Measurements from ENCODE around the gene SCIN. TPM values are rescaled to one million over a fixed set of nuclear protein-coding genes. Genes with fewer than 3 reads are reported as not detected.

SCIN gene
- total RNA-seq, 2 donors from 2014 or later = 0.67 to 0.93 TPM

DNA sequence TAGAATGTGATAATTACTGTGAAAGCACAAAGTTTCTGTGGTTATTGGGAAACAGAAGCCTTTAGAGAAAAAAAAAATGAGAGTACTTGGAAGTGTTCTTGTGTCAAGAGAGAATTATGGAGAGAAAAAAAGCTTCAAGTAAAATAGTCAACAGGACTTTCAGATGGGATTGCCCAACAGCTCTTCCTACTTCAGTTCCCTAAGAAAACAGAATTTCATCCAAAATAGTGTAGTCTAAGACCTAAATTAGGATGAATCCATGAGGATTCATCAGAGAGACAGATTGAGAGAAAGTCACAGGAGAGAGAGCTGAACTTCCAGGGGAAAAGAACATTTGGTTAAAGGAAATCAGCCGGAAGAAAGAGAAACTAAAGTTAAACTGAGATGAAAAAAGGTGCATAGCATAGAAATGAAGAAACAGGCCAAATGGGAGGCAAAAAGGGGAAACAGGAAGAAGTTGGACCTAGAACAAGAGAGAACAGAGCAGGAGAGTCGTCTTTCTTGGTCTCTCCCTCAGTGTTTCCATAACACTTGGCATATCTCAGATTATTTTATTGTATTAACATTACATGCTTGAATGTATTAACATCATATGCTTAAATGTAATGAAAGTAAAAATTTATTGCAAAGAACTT lies 2.5 kb downstream of the SCIN start:
- H3K4me3 ChIP-seq = no peak overlapping the region
- H3K36me3 ChIP-seq = no peaks in the 10 kb centered on the region
- H3K4me1 ChIP-seq = peaks cover 0 to 15% of the 10 kb centered on the region in 2 donors
- no peak overlapping the region for H3K27ac ChIP-seq
- no peaks in the 10 kb centered on the region for H3K27me3 ChIP-seq
- H3K9me3 ChIP-seq = no peaks in the 10 kb centered on the region
- DNase-seq (ENCODE audit: low spot score) = no peak
- TF ChIP-seq, protein P1, sequence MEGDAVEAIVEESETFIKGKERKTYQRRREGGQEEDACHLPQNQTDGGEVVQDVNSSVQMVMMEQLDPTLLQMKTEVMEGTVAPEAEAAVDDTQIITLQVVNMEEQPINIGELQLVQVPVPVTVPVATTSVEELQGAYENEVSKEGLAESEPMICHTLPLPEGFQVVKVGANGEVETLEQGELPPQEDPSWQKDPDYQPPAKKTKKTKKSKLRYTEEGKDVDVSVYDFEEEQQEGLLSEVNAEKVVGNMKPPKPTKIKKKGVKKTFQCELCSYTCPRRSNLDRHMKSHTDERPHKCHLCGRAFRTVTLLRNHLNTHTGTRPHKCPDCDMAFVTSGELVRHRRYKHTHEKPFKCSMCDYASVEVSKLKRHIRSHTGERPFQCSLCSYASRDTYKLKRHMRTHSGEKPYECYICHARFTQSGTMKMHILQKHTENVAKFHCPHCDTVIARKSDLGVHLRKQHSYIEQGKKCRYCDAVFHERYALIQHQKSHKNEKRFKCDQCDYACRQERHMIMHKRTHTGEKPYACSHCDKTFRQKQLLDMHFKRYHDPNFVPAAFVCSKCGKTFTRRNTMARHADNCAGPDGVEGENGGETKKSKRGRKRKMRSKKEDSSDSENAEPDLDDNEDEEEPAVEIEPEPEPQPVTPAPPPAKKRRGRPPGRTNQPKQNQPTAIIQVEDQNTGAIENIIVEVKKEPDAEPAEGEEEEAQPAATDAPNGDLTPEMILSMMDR (IDR thresholded peaks at IDR 0.05) = no peak

DNA sequence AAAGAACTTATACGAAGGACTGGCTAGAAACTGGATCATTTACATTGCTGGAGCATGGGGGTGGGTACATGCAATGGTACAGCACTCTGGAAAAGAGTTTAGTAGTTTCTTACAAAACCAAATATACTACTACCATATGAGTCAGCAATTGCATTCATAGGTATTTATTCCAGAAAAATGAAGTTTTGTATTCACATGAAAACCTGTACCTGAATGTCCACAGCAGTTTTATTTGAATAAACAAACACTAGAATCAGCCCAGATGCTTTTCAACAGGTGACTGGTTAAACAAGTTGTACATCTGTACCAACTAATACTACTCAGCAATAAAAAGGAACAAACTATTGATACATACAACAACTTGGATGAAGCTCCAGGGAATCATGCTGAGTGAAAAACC lies 3.4 kb downstream of the SCIN start:
- TF ChIP-seq, protein P1 (IDR thresholded peaks at IDR 0.05) = no peak
- H3K27me3 ChIP-seq = no peaks in the 10 kb centered on the region
- DNase-seq (ENCODE audit: low spot score) = no peak
- H3K4me1 ChIP-seq = peaks cover 0 to 15% of the 10 kb centered on the region in 2 donors
- H3K4me3 ChIP-seq = no peak overlapping the region
- H3K9me3 ChIP-seq = no peaks in the 10 kb centered on the region
- no peak overlapping the region for H3K27ac ChIP-seq
- H3K36me3 ChIP-seq = no peaks in the 10 kb centered on the region

DNA sequence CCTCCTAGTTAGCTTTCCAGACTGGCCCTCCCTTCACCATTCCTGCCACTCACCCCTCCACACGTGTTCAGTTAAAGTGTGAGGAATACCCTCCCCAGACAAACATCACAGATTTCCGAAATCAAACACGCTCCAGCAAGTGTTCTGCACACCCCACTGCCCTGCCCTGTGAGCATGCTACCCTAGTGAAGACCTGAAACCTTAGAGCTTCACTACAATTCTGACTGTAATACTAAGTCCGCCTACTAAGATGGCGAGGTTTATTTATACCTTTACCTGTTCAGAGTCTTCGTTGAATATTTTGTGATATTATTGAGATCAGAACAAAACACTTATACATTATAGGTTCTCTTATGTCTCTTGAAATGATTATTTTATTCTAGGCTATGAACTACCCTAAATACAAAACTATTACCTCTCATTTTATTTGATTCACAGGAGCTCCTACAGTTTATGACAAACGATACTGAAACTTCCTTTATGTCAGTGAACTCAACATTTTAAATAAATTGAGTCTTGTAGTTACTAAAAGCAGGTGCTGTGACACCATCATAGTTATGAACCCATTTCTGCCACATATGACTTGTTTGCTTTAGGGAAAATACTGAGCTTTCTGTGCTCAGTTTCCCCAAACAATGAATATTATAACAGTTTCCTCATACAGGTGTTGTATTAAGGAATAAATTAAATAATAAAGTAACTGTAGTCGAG lies 8.6 kb downstream of the SCIN start:
- H3K36me3 ChIP-seq = no peaks in the 10 kb centered on the region
- no peak overlapping the region for H3K27ac ChIP-seq
- no peaks in the 10 kb centered on the region for H3K27me3 ChIP-seq
- no peak for DNase-seq (ENCODE audit: low spot score)
- no peaks in the 10 kb centered on the region for H3K9me3 ChIP-seq
- no peaks in the 10 kb centered on the region for H3K4me1 ChIP-seq
- no peak overlapping the region for H3K4me3 ChIP-seq
- TF ChIP-seq, protein P1 (IDR thresholded peaks at IDR 0.05) = no peak

DNA sequence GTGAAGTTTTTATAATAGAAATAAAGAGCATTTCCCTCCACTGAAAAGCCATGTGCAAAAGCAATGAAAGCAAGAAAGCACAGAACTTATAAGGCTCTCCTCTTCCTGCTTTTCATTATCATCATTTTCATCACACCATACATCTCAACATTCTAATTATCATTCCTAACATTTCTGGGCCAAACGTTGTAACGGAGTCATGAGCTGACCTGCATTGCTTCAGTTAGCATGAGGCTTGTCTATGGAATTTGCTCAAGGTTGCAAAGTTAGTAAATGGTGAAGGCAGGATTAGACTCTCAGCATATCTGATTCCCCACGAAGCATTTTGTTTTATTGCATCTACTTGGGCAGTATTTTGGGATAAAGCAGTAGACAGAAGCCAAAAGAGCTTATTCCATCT lies 11.4 kb downstream of the SCIN start:
- Histone ChIP-seq H3K27ac (no peak overlapping the region), H3K27me3 (no peaks in the 10 kb centered on the region)
- no peak for DNase-seq (ENCODE audit: low spot score)

DNA sequence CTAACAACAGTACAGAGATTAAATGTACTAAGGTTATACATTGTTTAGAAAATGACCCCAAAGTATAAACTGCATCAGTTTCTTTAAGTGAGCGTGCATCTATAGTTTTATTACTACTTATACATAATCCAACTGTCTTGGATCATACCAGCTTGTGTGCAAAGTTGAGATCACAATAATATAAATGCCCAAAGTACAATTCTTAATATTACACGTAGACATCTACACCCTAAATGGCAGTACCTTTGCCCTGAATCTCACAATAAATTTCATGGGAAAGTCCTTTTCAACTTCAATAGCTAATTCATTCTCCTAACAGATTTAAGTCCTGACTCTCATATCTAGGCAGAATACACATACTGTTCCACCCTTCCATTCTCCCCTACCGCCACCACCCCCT lies 11.8 kb downstream of the SCIN start:
- Histone ChIP-seq H3K27me3 (no peaks in the 10 kb centered on the region), H3K36me3 (no peaks in the 10 kb centered on the region), H3K27ac (no peak overlapping the region), H3K4me3 (no peak overlapping the region), H3K4me1 (no peaks in the 10 kb centered on the region), H3K9me3 (no peaks in the 10 kb centered on the region)
- TF ChIP-seq, protein P1 (IDR thresholded peaks at IDR 0.05) = no peak
- DNase-seq (ENCODE audit: low spot score) = no peak

More for the DNA sequence above, 11.4 kb downstream of the SCIN start:
- TF ChIP-seq, protein P1 (IDR thresholded peaks at IDR 0.05) = no peak
- Histone ChIP-seq H3K36me3 (no peaks in the 10 kb centered on the region), H3K9me3 (no peaks in the 10 kb centered on the region), H3K4me1 (no peaks in the 10 kb centered on the region), H3K4me3 (no peak overlapping the region)

Data from right atrium auricular region (tissue), 2 donors.